Activated T-cell treated with anti-CD3 and anti-CD28 coated beads, Interleukin-2, amount 50 U/mL, for 72 hours (primary cell): ENCODE data around the gene HOXC5. TPM values are rescaled to one million over a fixed set of nuclear protein-coding genes. Genes with fewer than 3 reads are reported as not detected.
A peak's percentile ranks its signal among the peaks of the same experiment; 100 is the strongest.
"Not testable (repeated sequence)": the region's sequence is repeated elsewhere in the genome, so short reads cannot be mapped to it uniquely, and the experiment has no call there.

ENCODE experiments used
- ATAC-seq, 2 donors: fragments of 150-1000 bp; cut with Tn5 transposase; replicated peaks in 1 of 2; 2 replicates each; pipeline ENCODE4 v1.10.0; 2021; ENCODE audit warnings: moderate library complexity in 2 of 2, mild to moderate bottlenecking in 1 of 2
- DNase-seq, 2 donors: peaks; one replicate each; pipeline ENCODE4 v3.0.0; 2021 to 2022; ENCODE audit warnings: mixed read lengths in 1 of 2
- H3K27ac Mint-ChIP-seq: one replicate; pipeline ENCODE4 v1.8.0; 2022; ENCODE audit warnings: mild to moderate bottlenecking, moderate library complexity, mixed read lengths
- H3K27me3 Mint-ChIP-seq: one replicate; pipeline ENCODE4 v1.8.0; 2022; ENCODE audit warnings: low read depth, mixed read lengths
- H3K36me3 Mint-ChIP-seq, 2 donors: one replicate each; pipeline ENCODE4 v1.8.0; 2022; ENCODE audit warnings: mixed read lengths in 2 of 2, mild to moderate bottlenecking in 1 of 2; ENCODE audit not compliant: insufficient read depth in 2 of 2
- H3K4me1 Mint-ChIP-seq: one replicate; pipeline ENCODE4 v1.8.0; 2022; ENCODE audit warnings: low read depth, mixed read lengths
- H3K4me3 Mint-ChIP-seq, 2 donors: one replicate each; pipeline ENCODE4 v1.8.0; 2022; ENCODE audit warnings: mild to moderate bottlenecking in 2 of 2, mixed read lengths in 2 of 2, moderate library complexity in 2 of 2
- H3K9me3 Mint-ChIP-seq, 2 donors: one replicate each; pipeline ENCODE4 v1.8.0; 2022; ENCODE audit warnings: mixed read lengths in 2 of 2
- total RNA-seq, 2 donors: library from RNA; stranded (reverse); gene quantifications; one replicate each; pipeline ENCODE4 v1.2.3, GENCODE V29; 2022

The HOXC5 gene
- total RNA-seq, 2 donors from 2014 or later, result not detected

DNA sequence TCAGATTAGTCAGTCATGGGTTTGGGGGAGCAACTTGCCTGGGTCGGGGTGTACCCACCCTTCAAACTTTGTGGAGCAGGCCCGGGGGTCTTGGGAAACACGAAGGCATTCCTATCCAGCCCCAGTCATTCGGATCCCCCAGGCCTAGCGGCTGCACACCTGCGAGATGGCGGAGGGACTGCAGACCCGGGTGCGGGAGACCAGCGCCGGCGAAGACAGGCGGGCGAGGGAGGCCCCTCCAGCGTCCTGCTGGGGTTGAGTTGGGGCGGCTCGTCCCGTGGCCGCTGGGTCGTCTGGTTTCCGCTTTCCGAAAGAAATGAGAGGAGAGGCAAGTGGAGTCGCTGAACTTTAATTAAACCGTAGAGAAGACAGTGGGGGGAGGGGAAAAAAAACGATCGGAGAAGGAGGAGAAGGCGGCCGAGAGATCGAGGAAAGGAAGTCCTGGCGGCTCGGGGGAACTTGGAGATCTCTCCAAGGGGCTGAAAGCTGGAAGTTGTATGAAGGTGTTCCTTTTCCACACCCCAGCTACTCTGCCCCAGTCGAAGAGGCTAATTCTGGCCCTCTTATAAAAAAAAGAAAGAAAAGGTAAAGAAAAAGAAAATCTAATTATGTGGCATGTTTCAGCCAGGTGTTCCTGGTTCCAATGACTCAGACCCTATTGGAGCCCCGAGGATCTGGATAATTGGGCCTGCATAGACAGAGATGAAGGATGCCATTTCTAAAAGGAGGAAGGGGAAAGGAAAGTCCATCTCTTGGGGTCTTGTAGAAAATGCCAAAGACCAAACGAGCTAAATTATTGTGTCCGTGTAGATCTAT lies 48.9 kb downstream of the HOXC5 start:
- Mint-ChIP-seq H3K27ac (peak overlapping the region; percentile 96), H3K4me3 (peak overlapping the region; percentile 96 to 97), H3K4me1 (peaks cover 31% of the 10 kb centered on the region)
- H3K9me3 Mint-ChIP-seq, ATAC-seq, H3K36me3 Mint-ChIP-seq, H3K27me3 Mint-ChIP-seq: not testable (repeated sequence)
- peak; percentile 37 to 40 for DNase-seq

DNA sequence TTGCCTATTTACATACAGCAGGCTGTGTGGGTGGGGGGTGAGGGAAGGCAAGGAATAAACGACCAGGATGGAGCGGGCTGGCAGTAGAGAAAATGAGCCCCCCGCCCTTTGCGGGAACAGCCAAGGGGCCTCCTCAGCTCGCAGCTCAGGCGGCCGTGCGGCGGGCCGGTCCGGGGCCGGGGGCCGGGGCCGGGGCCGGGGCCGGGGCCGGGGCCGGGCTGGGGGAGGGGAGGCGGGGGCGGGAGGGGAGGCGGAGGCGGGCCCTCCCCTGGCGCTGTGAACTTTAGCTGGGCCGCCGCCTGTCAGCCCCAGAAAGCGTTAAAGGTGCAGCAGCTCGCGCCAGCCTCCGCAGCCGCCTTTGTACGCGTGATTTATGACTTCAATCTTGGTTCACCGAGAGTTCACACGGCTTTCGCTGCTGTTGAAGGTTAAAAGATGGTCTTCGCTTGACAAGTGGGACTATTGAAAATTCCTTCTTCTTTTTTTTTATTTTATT lies 49.6 kb downstream of the HOXC5 start:
- Mint-ChIP-seq H3K36me3 (no peaks in the 10 kb centered on the region), H3K27ac (peak overlapping the region; percentile 55), H3K9me3 (no peaks in the 10 kb centered on the region), H3K27me3 (no peaks in the 10 kb centered on the region), H3K4me3 (peak overlapping the region; percentile 96 to 97), H3K4me1 (peaks cover 31% of the 10 kb centered on the region)
- DNase-seq (peak; percentile 43 to 48), ATAC-seq (peak; percentile 31 to 38)

Other genes with a start within 250 kb of the HOXC5 start
- not detected for gene HOXC13, start 94.2 kb upstream of the HOXC5 start, total RNA-seq
- not detected for gene HOXC12, start 78.1 kb upstream of the HOXC5 start, total RNA-seq
- gene HOXC11, start 59.9 kb upstream of the HOXC5 start, total RNA-seq, result not detected
- gene HOTAIR, start 58.1 kb upstream of the HOXC5 start, total RNA-seq, result not detected
- gene HOXC10, start 47.9 kb upstream of the HOXC5 start, total RNA-seq, result not detected
- not detected for gene HOXC9, start 32.9 kb upstream of the HOXC5 start, total RNA-seq
- not detected for gene HOXC8, start 24.1 kb upstream of the HOXC5 start, total RNA-seq
- gene HOXC6, start 4.6 kb upstream of the HOXC5 start, total RNA-seq, result not detected
- 1 to 10 TPM in 1 of 2 donors, under 1 TPM in 1; 1.00 to 1.1 TPM for gene HOXC4, start 20.8 kb downstream of the HOXC5 start, total RNA-seq
- gene SMUG1, start 155.9 kb downstream of the HOXC5 start, total RNA-seq, result 10 to 100 TPM; 21.4 to 24.9 TPM
- 100 to 1,000 TPM in 1 of 2 donors, 10 to 100 TPM in 1; 89.4 to 108 TPM for gene CBX5, start 247.1 kb downstream of the HOXC5 start, total RNA-seq
- 1,000 to 10,000 TPM; 1,863 to 1,950 TPM for gene HNRNPA1, start 247.7 kb downstream of the HOXC5 start, total RNA-seq